T-helper 9 cell (primary cell): ENCODE data around the gene NPHP1.
"Not testable (repeated sequence)": the region's sequence is repeated elsewhere in the genome, so short reads cannot be mapped to it uniquely, and the experiment has no call there.

Experiments
- DNase-seq: peaks from one replicate; pipeline ENCODE4 v3.0.0-alpha.2; 2020

Gene NPHP1

DNA sequence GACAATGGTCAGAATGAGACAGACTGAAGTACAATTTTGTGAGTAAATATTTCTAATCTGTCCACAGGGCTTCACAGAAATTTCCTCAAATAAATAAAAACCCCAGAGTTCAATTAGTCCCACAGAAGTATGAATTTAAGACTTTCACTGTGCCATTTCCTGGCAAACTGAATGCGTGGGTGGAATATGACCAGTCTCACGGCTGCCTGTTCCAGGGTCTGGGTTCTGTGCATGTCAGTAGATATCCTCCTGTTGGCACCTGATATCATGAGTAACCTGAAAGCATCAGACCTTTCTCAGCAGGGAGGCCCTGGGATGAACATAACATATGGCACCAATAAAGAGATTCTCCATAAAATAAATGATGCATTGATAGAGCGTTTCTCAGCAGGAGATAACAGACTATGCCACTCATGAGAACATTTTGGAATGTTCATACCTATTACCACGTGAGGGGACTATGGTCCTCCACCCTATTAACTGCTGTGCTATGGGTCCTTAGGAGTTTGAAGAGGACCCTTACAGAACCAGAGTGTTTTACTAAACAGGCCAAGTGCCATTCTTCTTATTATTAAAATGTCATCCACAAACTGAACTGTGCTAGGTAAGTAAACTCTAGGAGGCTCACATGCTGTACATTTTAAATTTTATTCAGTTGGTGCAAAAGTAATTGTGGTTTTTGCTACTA lies 78.6 kb downstream of the NPHP1 start:
- no peak for DNase-seq

- DNase-seq = no peak
Observed at GRCh38 chr2:110124939-110125691, 79.7 kb downstream of the NPHP1 start.

DNA sequence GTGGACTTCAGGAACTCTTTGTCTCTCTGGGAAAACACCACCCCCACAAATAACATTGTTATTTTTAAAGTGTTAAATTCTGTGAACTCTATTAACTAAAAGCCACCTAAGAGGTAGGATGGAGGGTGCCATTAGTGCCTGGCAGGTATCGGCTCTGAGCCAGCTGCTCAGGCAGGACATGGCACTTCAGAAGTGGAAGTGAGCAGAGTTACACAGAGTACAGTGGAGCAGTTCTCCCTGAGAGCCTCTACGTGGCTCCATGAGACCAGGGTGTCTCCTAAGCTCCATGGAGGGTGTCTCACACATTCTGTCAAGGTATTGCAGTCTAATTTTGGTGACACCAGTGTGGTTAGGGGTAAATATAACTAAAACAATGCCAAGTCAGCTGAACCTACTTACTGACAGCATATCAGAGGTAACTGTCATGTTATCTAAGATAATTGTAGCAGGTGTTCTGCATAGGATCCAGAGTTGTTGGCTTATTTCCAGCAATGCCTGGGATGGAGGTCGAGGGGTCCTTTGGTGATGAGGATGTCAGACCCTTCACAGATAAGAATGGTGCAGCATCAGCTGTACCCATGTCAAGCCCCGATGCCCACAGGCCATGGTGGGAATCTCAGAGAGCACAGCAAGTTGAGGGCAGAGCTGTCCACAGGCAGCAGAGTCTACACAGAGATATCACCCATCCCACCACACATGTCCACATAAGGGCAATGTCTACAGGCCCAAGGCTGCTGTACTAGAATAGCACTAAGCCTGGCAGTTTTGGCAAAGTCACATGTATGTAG lies 80.6 kb downstream of the NPHP1 start:
- DNase-seq = no peak

GRCh38 chr2:110121592-110121991 lies 83.2 kb downstream of the NPHP1 start:
- DNase-seq = no peak

DNA sequence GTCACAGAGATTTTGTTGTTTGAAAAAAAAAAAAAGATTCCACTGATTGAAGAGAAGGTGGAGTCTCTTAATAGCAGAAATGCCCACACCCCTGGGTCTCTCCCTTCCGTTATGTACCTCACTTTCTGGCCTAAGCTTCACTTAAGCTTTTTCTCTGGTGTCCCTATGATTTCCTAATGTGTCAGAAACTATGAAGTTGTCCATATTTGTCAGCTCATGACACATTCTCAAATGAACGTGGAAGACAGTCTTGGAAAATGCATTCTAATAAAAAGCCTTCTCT lies 83.8 kb downstream of the NPHP1 start:
- no peak for DNase-seq

DNA sequence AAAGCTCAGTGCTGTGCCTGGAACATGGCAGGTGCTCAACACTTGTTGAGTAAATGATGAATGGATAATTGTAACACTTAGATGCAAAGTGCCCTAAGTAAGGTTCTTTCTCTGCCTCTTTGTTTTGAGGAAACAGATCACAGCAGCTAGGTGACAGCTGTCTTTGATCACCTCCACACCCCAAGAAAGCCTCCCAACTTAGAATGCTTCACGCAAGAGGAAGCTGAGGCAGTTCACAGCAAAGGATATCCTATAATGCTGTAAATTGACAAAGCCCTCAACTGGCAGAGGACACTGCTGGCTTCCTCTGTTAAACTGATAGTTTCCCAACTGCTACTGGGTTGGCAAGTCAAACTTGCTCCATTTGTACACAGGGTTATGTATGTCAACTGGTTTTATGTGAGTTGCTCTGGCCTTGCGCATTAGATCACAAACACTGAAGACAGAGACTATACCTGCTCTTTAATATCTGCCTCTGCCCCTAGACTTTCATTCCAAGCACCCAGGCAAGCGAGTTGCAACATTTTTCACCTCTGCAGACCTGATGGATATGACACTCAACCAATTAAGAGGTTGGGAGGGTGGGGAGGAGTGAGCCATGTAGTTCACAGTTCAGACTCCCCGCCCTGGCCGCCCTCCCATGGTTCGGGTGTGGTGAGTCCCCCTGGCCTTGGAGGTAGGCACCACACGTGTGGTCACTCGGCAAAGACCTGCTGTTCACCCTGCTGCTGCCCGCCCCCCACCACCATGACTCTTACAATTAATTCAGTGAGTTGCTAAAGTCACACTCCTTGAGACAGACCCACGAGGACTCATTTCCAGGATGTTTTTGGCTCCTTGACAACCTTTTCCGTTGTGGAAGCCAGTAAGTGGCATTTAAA lies 84.4 kb downstream of the NPHP1 start:
- DNase-seq = no peak

DNA sequence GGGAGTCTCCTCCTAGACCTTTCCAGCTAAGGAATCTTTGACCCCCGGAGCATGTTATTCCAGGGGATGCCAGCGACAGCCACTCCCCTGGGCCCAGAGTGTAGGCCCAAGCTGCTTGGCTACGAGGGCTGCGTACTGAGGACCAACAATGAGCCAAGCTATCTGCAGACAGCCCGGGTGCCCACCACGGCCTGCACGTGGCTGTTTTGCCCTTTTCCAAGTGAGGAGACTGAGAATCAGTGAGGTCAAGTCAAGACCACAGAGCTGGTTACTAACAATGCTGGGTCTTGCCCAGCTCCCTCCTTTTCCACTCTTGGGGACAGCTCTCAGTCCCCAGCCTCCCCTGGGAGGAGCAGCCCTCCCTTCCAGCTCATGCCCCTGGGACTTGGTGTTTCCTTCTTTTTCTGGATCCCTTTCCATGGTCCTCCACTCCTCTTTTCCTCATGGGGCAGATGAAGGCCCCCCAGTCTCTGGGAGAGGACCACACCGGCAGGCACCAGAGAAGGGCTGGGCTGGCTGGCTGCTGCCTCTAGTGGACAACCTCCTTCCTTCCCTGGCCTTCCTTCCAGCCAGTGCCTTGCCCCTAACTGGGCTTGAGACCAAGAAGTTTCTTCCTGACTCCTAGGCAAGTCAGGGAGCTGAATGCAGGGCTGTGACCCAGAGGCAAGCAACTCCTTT lies 88.6 kb downstream of the NPHP1 start:
- DNase-seq = no peak

DNA sequence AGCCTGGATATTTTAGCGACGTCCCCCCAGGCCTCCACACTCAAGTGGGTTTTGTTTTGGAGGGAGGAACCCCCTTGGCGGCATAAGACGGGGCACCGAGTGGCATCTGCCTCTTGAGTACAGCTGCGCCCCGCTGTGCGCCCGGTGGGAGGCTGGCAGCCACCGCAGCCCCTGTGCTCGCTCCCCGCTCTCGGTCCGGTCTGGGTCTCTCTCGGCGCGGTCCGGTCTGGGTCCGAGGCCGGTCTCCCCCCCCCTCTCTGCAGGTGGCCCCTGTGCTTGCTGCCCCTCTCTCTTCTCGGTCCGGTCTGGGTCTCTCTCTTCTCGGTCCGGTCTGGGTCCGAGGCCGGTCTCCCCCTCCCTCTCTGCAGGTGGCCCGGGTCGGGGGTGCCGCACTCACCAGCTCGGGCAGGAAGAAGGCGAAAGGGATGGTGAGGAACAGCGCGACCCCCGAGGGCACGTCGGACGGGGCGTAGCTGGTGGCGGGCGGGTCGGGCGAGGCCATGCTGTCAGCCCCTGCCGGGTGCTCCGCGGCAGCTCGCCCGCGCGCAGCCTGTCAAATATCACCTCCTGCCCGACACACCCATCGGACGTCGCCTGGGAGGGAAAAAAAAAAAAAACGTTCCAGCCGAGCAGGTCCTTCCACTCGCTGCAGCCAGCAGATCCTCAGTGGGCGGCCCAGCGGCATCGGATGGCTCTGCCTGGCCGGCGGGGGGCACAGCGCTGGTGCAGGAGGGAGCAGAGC lies 89.4 kb downstream of the NPHP1 start, which contains the start of gene MALL:
MALL (minus strand) TSS at position 532 of the 742 bp plus-strand sequence; CDS start at position 502, 30 bp downstream.
- DNase-seq = no peak

DNA sequence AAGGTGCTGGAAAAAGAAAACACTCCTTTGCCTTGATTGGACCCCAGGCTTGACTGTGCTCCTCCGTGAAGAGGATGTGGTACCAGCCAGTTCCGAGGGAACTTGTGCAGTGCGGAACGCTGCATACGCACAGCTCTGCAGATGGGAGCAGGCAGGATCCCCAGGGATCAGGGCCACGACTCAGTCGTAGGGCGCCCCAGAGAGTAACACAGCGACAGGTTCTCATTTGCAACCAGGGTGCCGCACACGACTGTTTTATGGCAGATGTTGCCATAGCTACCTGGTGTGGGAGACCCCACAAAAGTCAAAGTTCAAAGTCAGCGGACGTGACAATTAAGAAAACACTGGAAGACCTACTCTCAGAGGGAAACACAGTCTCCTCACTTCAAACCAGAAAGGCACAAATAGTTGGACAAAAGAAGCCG lies 90.0 kb downstream of the NPHP1 start:
- no peak for DNase-seq

DNA sequence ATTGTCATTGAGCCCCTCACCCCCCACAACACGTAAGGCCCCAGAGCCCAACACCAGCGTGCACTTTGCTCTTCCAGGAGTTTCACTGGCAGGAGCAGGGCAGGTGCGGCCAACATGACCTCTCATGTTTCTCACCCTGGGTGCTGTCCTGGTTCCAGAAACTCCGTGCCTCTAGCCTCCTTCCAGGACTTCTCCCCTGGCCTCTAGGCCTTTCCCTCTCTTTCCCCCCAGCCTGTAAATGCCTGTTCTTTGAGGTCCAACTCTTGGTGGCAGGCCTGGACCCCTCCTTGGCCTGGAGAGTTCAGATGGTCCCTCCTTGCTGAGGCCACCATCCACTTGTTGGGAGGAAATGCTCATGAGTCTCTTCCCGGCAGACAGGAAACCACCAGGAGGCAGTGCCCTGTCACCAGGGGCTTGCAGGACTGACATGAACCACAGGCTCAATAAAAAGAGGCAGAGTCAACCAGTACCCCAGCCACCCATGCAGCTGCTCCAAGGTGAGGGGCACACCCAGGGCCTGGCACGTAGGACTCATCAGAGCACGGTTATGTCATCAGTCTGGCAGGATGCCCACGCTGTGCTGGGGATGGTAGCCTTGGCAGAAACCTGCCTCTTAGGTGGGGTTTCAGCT lies 90.7 kb downstream of the NPHP1 start:
- DNase-seq = no peak

- not testable (repeated sequence) for DNase-seq
Observed at GRCh38 chr2:110108291-110108690, 96.5 kb downstream of the NPHP1 start.

DNA sequence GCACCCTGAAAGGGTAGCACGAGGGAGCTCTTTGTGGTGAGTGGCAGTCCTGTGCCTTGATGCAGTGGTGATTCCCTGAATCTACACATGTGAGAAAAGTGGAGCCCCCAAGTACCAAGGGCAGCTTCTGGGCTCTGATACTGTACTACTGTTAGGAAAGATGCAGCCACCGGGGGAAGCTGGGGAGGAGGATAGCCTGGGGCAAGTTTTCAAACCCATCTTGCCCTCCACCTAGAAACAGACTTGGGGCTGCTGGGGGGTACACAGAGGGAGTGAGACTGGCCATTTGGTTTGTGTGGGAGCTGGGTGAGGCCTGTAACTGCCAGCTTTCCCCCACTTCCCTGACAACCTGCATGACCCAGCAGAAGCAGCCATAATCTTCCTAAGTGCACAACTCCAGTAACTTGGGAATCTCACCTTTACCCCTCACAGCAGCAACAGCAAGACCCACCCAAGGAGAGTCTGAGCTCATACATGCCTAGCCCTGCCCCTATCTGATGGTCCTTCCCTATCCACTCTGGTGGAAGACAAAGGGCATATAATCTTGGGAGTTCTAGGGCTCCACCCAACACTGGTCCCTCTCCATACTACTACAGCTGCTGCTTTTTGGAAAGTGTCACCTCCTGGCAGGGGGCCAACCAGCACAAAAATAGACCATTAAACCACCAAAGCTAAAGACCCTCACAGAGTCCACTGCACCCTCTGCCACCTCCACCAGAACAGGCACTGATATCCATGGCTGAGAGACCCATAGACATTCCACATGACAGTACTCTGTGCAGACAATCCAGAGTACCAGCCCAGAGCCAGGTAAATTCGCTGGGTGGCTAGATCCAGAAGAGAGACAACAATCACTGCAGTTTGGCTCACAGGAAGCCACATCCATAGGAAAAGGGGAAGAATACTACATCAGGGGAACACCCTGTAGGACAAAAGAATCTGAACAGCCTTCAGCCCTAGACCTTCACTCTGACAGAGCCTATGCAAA lies 97.4 kb downstream of the NPHP1 start:
- no peak for DNase-seq

DNA sequence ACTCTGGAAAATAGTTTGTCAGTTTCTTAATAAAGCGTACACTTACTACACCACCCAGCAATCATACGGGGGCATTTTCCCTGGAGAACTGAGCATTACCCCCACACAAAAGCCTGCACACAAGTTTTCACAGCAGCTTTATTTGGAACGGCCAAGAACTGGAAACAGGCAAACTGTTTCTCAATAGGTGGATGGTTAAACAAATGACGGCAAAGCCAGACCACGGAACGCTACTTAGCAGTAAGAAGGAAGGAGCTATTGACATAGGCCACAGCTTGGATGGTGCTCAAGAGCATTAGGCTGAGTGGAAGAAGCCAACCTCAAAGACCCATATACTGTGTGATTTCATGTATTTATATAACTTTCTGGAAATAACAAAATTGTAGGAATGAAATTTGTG lies 98.2 kb downstream of the NPHP1 start:
- no peak for DNase-seq

GRCh38 chr2:110105608-110106467 lies 99.0 kb downstream of the NPHP1 start:
- no peak for DNase-seq

GRCh38 chr2:110105183-110105582 lies 99.6 kb downstream of the NPHP1 start:
- no peak for DNase-seq

GRCh38 chr2:110104025-110104771 lies 100.6 kb downstream of the NPHP1 start:
- no peak for DNase-seq

- no peak for DNase-seq
Observed at GRCh38 chr2:110103061-110103961, 101.5 kb downstream of the NPHP1 start.
